D721Med (cell line): ENCODE results near the gene ALDH1B1.

ENCODE experiments used
- DNase-seq: peaks from one replicate; pipeline ENCODE4 v3.0.0; 2011; ENCODE audit warnings: low spot score; ENCODE audit not compliant: insufficient read length
- FAIRE-seq: peaks from 2 replicates; lab custom pipeline; 2011; peaks lifted over from hg19 to GRCh38; lab: Jason Lieb, UNC
- CTCF ChIP-seq: IDR thresholded peaks from 2 replicates; pipeline ENCODE4 v1.5.1; 2012; ENCODE audit warnings: mild to moderate bottlenecking, control low read depth; ENCODE audit not compliant: insufficient read depth; ENCODE audit errors: missing control alignments

Gene ALDH1B1

GRCh38 chr9:38432922-38433510 is 40.5 kb downstream of the ALDH1B1 start:
- FAIRE-seq (no peak), DNase-seq (no peak)
- TF ChIP-seq CTCF = peak; percentile 64

- no peak for TF ChIP-seq CTCF
- DNase-seq = no peak
- no peak for FAIRE-seq
Observed at GRCh38 chr9:38434365-38434764, 41.9 kb downstream of the ALDH1B1 start.

GRCh38 chr9:38434853-38435252 is 42.4 kb downstream of the ALDH1B1 start:
- no peak for TF ChIP-seq CTCF
- FAIRE-seq (no peak), DNase-seq (no peak)

- no peak for TF ChIP-seq CTCF
- DNase-seq (no peak), FAIRE-seq (no peak)
Observed at GRCh38 chr9:38435521-38435920, 43.0 kb downstream of the ALDH1B1 start.

- no peak for FAIRE-seq
- TF ChIP-seq CTCF = no peak
- no peak for DNase-seq
Observed at GRCh38 chr9:38436708-38437107, 44.2 kb downstream of the ALDH1B1 start.

GRCh38 chr9:38437193-38437823 is 44.8 kb downstream of the ALDH1B1 start:
- no peak for DNase-seq
- no peak for FAIRE-seq
- TF ChIP-seq CTCF = no peak

- no peak for TF ChIP-seq CTCF
- no peak for FAIRE-seq
- no peak for DNase-seq
Observed at GRCh38 chr9:38439291-38439915, 46.9 kb downstream of the ALDH1B1 start.
